Measurements from ENCODE around the gene BARHL2. TPM values are rescaled to one million over a fixed set of nuclear protein-coding genes. Genes with fewer than 3 reads are reported as not detected.
A peak's percentile ranks its signal among the peaks of the same experiment; 100 is the strongest.

Gene BARHL2
- total RNA-seq, 2 experiments from 2014 or later, result not detected

GRCh38 chr1:90728502-90729287 lies 11.6 kb upstream of the BARHL2 start:
- Mint-ChIP-seq H3K4me1 (peaks cover 42% of the 10 kb centered on the region), H3K27me3 (peaks cover 100% of the 10 kb centered on the region), H3K36me3 (peaks cover 16% of the 10 kb centered on the region), H3K4me3 (peak overlapping the region; percentile 52), H3K27ac (no peak overlapping the region), H3K9me3 (peaks cover 7% of the 10 kb centered on the region)
- DNase-seq, result no peak

- no peak overlapping the region for H3K27ac Mint-ChIP-seq
- peak overlapping the region; percentile 42 for H3K4me3 Mint-ChIP-seq
- H3K27me3 Mint-ChIP-seq, result peaks cover 100% of the 10 kb centered on the region
- peaks cover 16% of the 10 kb centered on the region for H3K36me3 Mint-ChIP-seq
- H3K4me1 Mint-ChIP-seq, result peaks cover 44% of the 10 kb centered on the region
- DNase-seq, result no peak
- peaks cover 7% of the 10 kb centered on the region for H3K9me3 Mint-ChIP-seq
Measured at GRCh38 chr1:90727917-90728501, 10.9 kb upstream of the BARHL2 start.

GRCh38 chr1:90726986-90727480 lies 9.9 kb upstream of the BARHL2 start:
- Mint-ChIP-seq H3K4me1 (peaks cover 44% of the 10 kb centered on the region), H3K27ac (no peak overlapping the region), H3K27me3 (peaks cover 100% of the 10 kb centered on the region), H3K4me3 (no peak overlapping the region), H3K36me3 (peaks cover 16% of the 10 kb centered on the region), H3K9me3 (peaks cover 7% of the 10 kb centered on the region)
- no peak for DNase-seq

GRCh38 chr1:90726425-90726985 lies 9.4 kb upstream of the BARHL2 start:
- peaks cover 44% of the 10 kb centered on the region for H3K4me1 Mint-ChIP-seq
- H3K4me3 Mint-ChIP-seq, result peak overlapping the region; percentile 65
- no peak for DNase-seq
- H3K36me3 Mint-ChIP-seq, result peaks cover 16% of the 10 kb centered on the region
- H3K27me3 Mint-ChIP-seq, result peaks cover 100% of the 10 kb centered on the region
- H3K9me3 Mint-ChIP-seq, result peaks cover 11% of the 10 kb centered on the region
- H3K27ac Mint-ChIP-seq, result peak overlapping the region; percentile 58

- Mint-ChIP-seq H3K9me3 (peaks cover 11% of the 10 kb centered on the region), H3K36me3 (peaks cover 16% of the 10 kb centered on the region), H3K4me1 (peaks cover 48% of the 10 kb centered on the region), H3K4me3 (peak overlapping the region; percentile 65), H3K27ac (peak overlapping the region; percentile 58), H3K27me3 (peaks cover 100% of the 10 kb centered on the region)
- no peak for DNase-seq
Measured at GRCh38 chr1:90725657-90726424, 8.7 kb upstream of the BARHL2 start.

GRCh38 chr1:90724926-90725656 lies 8.0 kb upstream of the BARHL2 start:
- Mint-ChIP-seq H3K36me3 (peaks cover 23% of the 10 kb centered on the region), H3K9me3 (peaks cover 16% of the 10 kb centered on the region), H3K27ac (peak overlapping the region; percentile 54), H3K4me1 (peaks cover 44% of the 10 kb centered on the region), H3K4me3 (peak overlapping the region; percentile 65), H3K27me3 (peaks cover 100% of the 10 kb centered on the region)
- DNase-seq, result no peak

GRCh38 chr1:90724361-90724760 lies 7.3 kb upstream of the BARHL2 start:
- peaks cover 39% of the 10 kb centered on the region for H3K4me1 Mint-ChIP-seq
- peaks cover 24% of the 10 kb centered on the region for H3K36me3 Mint-ChIP-seq
- peak overlapping the region; percentile 22 for H3K4me3 Mint-ChIP-seq
- H3K9me3 Mint-ChIP-seq, result peaks cover 16% of the 10 kb centered on the region
- peaks cover 99% of the 10 kb centered on the region for H3K27me3 Mint-ChIP-seq
- DNase-seq, result no peak
- H3K27ac Mint-ChIP-seq, result no peak overlapping the region

GRCh38 chr1:90723590-90724108 lies 6.5 kb upstream of the BARHL2 start:
- peak overlapping the region; percentile 62 for H3K4me3 Mint-ChIP-seq
- H3K36me3 Mint-ChIP-seq, result peaks cover 24% of the 10 kb centered on the region
- no peak for DNase-seq
- H3K9me3 Mint-ChIP-seq, result peaks cover 16% of the 10 kb centered on the region
- H3K27me3 Mint-ChIP-seq, result peaks cover 99% of the 10 kb centered on the region
- H3K27ac Mint-ChIP-seq, result no peak overlapping the region
- H3K4me1 Mint-ChIP-seq, result peaks cover 43% of the 10 kb centered on the region

- peaks cover 22% of the 10 kb centered on the region for H3K36me3 Mint-ChIP-seq
- H3K27me3 Mint-ChIP-seq, result peaks cover 97% of the 10 kb centered on the region
- peaks cover 14% of the 10 kb centered on the region for H3K9me3 Mint-ChIP-seq
- no peak for DNase-seq
- peaks cover 40% of the 10 kb centered on the region for H3K4me1 Mint-ChIP-seq
- peak overlapping the region; percentile 62 for H3K4me3 Mint-ChIP-seq
- H3K27ac Mint-ChIP-seq, result no peak overlapping the region
Measured at GRCh38 chr1:90722874-90723589, 5.9 kb upstream of the BARHL2 start.

- peaks cover 25% of the 10 kb centered on the region for H3K36me3 Mint-ChIP-seq
- H3K27me3 Mint-ChIP-seq, result peaks cover 95% of the 10 kb centered on the region
- H3K4me1 Mint-ChIP-seq, result peaks cover 38% of the 10 kb centered on the region
- peak; percentile 53 for DNase-seq
- peaks cover 17% of the 10 kb centered on the region for H3K9me3 Mint-ChIP-seq
- no peak overlapping the region for H3K27ac Mint-ChIP-seq
- no peak overlapping the region for H3K4me3 Mint-ChIP-seq
Measured at GRCh38 chr1:90721210-90722194, 4.4 kb upstream of the BARHL2 start.

- Mint-ChIP-seq H3K9me3 (peaks cover 15% of the 10 kb centered on the region), H3K27ac (no peak overlapping the region), H3K36me3 (peaks cover 20% of the 10 kb centered on the region), H3K27me3 (peaks cover 95% of the 10 kb centered on the region), H3K4me1 (peaks cover 27% of the 10 kb centered on the region), H3K4me3 (no peak overlapping the region)
- no peak for DNase-seq
Measured at GRCh38 chr1:90720145-90720636, 3.1 kb upstream of the BARHL2 start.

- no peak overlapping the region for H3K4me3 Mint-ChIP-seq
- H3K4me1 Mint-ChIP-seq, result peaks cover 26% of the 10 kb centered on the region
- peaks cover 15% of the 10 kb centered on the region for H3K9me3 Mint-ChIP-seq
- peaks cover 95% of the 10 kb centered on the region for H3K27me3 Mint-ChIP-seq
- no peak overlapping the region for H3K27ac Mint-ChIP-seq
- DNase-seq, result no peak
- H3K36me3 Mint-ChIP-seq, result peaks cover 19% of the 10 kb centered on the region
Measured at GRCh38 chr1:90719330-90720144, 2.4 kb upstream of the BARHL2 start.
